ENCODE results near the gene PRPH2. TPM values are rescaled to one million over a fixed set of nuclear protein-coding genes. Genes with fewer than 3 reads are reported as not detected.

Gene PRPH2
- total and polyA plus RNA-seq, 2 of the 13 experiments (the other 11 are each of a cell fraction or from before 2014, with no cell fraction given) = 0.03 to 0.04 TPM

GRCh38 chr6:42746463-42747391 is 24.3 kb upstream of the PRPH2 start (continued):
- TF ChIP-seq ZNF616 (CRISPR knock-in tag; IDR thresholded peaks at IDR 0.05; ENCODE audit: low read depth) (no peak), ZNF546 (CRISPR knock-in tag; conservative IDR thresholded peaks at IDR 0.05) (peak; percentile 80; the same call in 1 of the 2 replicates), PITX1 (CRISPR knock-in tag; IDR thresholded peaks at IDR 0.05) (no peak; the same call in 1 of the 2 replicates), SIX1 (CRISPR knock-in tag; IDR thresholded peaks at IDR 0.05; ENCODE audit: borderline replicate concordance) (peak; percentile 39), ZNF564 (CRISPR knock-in tag; IDR thresholded peaks at IDR 0.05) (peak; percentile 86; the same call in 1 of the 2 replicates), ZNF569 (CRISPR knock-in tag; IDR thresholded peaks at IDR 0.05; ENCODE audit: borderline replicate concordance) (no peak), RFXAP (CRISPR knock-in tag; IDR thresholded peaks at IDR 0.05; ENCODE audit: borderline replicate concordance) (peak; percentile 69; the same call in 1 of the 2 replicates), KAT7 (CRISPR knock-in tag; IDR thresholded peaks at IDR 0.05; ENCODE audit: borderline replicate concordance) (no peak; the same call in 1 of the 2 replicates), U2AF2 (IDR thresholded peaks at IDR 0.05; ENCODE audit: low read depth, low read length) (no peak), KAT8 (CRISPR knock-in tag; IDR thresholded peaks at IDR 0.05) (peak; percentile 80), TEAD3 (CRISPR knock-in tag; optimal IDR thresholded peaks at IDR 0.05; ENCODE audit: borderline replicate concordance) (peak; percentile 65), HOXA5 (CRISPR knock-in tag; IDR thresholded peaks at IDR 0.05) (peak; percentile 69; the same call in 1 of the 2 replicates), ZNF709 (CRISPR knock-in tag; IDR thresholded peaks at IDR 0.05) (peak; percentile 77), ARNT (IDR thresholded peaks at IDR 0.05) (no peak), ATF2 (CRISPR knock-in tag; IDR thresholded peaks at IDR 0.05) (peak; percentile 81; the same call in 1 of the 2 replicates), ZNF337 (CRISPR knock-in tag; IDR thresholded peaks at IDR 0.05; ENCODE audit: borderline replicate concordance, low read depth) (no peak), REPIN1 (CRISPR knock-in tag; IDR thresholded peaks at IDR 0.05; ENCODE audit: borderline replicate concordance, low read depth) (peak; percentile 76; the same call in 1 of the 2 replicates)
- TF ChIP-seq, protein P1, sequence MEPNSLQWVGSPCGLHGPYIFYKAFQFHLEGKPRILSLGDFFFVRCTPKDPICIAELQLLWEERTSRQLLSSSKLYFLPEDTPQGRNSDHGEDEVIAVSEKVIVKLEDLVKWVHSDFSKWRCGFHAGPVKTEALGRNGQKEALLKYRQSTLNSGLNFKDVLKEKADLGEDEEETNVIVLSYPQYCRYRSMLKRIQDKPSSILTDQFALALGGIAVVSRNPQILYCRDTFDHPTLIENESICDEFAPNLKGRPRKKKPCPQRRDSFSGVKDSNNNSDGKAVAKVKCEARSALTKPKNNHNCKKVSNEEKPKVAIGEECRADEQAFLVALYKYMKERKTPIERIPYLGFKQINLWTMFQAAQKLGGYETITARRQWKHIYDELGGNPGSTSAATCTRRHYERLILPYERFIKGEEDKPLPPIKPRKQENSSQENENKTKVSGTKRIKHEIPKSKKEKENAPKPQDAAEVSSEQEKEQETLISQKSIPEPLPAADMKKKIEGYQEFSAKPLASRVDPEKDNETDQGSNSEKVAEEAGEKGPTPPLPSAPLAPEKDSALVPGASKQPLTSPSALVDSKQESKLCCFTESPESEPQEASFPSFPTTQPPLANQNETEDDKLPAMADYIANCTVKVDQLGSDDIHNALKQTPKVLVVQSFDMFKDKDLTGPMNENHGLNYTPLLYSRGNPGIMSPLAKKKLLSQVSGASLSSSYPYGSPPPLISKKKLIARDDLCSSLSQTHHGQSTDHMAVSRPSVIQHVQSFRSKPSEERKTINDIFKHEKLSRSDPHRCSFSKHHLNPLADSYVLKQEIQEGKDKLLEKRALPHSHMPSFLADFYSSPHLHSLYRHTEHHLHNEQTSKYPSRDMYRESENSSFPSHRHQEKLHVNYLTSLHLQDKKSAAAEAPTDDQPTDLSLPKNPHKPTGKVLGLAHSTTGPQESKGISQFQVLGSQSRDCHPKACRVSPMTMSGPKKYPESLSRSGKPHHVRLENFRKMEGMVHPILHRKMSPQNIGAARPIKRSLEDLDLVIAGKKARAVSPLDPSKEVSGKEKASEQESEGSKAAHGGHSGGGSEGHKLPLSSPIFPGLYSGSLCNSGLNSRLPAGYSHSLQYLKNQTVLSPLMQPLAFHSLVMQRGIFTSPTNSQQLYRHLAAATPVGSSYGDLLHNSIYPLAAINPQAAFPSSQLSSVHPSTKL (CRISPR knock-in tag; IDR thresholded peaks at IDR 0.05) = peak; percentile 59
- TF ChIP-seq, protein P2, sequence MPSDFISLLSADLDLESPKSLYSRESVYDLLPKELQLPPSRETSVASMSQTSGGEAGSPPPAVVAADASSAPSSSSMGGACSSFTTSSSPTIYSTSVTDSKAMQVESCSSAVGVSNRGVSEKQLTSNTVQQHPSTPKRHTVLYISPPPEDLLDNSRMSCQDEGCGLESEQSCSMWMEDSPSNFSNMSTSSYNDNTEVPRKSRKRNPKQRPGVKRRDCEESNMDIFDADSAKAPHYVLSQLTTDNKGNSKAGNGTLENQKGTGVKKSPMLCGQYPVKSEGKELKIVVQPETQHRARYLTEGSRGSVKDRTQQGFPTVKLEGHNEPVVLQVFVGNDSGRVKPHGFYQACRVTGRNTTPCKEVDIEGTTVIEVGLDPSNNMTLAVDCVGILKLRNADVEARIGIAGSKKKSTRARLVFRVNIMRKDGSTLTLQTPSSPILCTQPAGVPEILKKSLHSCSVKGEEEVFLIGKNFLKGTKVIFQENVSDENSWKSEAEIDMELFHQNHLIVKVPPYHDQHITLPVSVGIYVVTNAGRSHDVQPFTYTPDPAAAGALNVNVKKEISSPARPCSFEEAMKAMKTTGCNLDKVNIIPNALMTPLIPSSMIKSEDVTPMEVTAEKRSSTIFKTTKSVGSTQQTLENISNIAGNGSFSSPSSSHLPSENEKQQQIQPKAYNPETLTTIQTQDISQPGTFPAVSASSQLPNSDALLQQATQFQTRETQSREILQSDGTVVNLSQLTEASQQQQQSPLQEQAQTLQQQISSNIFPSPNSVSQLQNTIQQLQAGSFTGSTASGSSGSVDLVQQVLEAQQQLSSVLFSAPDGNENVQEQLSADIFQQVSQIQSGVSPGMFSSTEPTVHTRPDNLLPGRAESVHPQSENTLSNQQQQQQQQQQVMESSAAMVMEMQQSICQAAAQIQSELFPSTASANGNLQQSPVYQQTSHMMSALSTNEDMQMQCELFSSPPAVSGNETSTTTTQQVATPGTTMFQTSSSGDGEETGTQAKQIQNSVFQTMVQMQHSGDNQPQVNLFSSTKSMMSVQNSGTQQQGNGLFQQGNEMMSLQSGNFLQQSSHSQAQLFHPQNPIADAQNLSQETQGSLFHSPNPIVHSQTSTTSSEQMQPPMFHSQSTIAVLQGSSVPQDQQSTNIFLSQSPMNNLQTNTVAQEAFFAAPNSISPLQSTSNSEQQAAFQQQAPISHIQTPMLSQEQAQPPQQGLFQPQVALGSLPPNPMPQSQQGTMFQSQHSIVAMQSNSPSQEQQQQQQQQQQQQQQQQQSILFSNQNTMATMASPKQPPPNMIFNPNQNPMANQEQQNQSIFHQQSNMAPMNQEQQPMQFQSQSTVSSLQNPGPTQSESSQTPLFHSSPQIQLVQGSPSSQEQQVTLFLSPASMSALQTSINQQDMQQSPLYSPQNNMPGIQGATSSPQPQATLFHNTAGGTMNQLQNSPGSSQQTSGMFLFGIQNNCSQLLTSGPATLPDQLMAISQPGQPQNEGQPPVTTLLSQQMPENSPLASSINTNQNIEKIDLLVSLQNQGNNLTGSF (CRISPR knock-in tag; IDR thresholded peaks at IDR 0.05) = peak; percentile 53; the same call in 1 of the 2 replicates
